ENCODE data around the gene TMEM179.

The TMEM179 gene

DNA sequence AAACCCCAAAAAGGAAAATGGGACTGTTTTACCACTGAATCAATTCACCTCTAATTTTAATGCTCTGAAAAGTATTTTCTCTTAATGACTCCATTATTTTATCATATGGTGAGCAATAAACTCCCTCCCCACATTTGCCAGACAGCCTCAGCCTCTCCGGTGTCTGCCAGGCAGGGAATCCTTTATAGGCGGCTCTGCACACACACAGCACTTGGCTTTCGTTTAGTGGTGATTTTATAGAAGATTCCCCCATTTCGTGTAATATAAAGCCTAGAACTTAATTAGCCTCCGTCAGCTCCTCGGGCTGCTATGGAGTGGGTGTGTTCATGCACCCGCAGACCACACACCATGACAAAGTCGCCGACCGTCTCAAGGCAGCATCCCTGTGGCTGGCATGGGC is 35.1 kb downstream of the TMEM179 start:
- no peak for DNase-seq (ENCODE audit: low spot score)

DNA sequence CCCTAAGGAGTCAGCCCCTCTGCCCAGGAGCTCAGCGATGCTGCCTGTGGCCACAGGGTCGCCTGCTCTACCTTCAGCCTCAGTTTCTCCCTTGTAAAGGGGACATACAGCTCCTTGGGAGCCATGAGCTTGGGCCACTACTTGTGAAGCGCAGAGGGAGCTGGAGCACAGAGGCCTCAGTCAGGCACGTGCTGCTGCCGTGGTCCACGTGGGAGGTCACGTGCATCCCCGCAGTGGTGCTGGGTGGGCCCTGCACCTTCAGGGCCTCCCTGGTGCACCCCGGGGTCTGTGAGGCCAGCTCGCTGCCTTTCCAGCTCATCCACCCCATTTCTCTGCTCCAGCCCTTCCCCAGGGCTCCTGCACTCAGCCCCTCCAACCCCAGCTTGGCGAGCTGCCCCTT is 36.0 kb downstream of the TMEM179 start:
- no peak for DNase-seq (ENCODE audit: low spot score)

DNA sequence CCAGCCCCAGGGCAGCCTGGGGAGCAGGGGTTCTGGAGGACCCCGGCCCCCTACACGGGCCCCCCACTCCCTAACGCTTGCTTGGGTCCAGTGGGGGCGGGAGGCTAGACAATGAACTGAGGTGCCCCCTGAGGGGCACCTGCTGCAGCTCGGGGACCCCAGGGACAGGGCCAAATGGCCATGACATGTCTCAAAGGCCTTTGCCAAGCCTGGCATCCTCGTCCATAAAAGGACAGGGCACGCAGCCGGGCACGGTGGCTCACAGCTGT is 36.7 kb downstream of the TMEM179 start:
- no peak for DNase-seq (ENCODE audit: low spot score)

DNA sequence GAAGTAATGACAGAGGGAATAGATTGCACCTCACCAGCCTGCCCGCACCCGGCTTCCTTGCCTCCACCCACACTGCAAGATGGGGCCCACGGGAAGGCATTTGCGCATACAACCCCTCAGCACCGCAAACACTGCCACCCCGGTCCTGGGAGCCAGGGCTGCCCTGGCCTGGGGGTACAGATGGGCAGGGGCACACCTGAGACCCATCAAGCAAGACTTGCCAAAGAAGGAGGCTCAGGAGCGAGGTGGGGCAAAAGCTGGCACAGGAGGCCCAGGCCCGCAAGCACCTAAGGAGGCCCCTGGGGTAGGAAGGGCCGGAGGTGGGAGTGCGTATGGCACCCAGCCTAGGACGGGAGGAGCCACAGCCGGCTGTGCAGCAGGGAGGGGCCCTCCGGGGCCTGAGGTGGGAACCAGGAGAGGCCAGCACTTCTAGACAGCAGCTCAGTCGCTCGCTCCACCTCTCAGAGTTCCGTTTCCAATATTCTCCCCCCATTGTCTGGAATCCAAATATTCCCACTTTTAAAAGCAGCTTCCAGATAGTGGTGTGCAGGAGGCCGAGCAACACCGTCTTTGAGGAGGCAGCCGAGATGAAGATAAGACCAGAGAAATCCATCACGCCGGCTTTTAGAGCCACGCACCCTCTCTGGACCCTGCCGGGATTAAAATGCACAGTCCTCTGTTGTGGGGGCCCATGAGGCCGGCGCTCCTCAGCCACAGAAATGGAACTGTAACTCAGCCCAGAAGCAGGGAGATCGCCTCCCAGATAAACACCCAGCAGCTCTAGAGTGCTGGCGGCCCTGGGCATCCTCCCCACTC is 37.2 kb downstream of the TMEM179 start:
- DNase-seq (ENCODE audit: low spot score), result no peak

DNA sequence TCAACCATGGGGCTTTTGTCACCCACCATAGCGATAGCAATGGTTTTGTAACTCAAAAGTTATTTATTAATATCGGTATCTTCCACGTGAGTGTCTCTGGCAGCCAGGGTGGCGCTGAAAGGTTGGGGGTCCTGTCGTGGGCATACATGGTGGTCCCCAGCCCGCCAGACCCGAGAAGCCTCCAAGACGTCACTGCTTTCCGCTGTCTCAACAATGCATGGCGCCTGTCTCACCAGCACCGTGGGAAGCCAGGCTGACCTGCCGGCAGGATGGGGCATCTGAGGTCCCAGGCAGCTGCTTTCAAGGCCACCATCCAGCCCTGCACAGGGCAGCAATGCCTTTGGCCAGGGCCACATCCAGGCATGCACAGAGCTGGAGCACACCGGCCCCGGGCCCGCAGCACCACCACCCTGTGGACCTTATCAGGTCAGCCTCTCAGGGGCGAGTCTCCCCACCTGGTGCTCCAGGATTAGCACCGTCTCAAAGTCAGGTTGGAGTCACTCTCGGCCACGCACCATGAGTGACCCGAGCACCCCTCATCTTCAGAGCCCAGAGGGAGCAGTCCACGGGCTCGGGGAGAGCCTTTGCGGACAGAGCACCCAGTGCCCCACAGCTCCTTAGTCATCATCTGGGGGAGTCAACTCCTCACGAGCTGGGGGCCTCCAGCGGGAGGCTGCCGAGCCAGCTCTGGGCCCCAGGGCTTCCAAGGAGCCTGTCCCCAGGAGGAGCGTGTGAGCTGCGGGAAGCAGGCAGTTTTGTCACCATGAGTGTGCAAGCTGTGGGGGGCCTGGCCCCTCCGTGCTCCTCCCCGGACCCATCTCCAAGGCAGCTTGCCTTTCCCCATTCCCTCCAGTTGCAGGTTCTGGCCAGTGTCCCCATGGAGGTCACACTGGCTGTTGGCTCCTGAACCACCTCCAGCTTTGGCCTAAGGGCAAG is 39.6 kb downstream of the TMEM179 start:
- no peak for DNase-seq (ENCODE audit: low spot score)

DNA sequence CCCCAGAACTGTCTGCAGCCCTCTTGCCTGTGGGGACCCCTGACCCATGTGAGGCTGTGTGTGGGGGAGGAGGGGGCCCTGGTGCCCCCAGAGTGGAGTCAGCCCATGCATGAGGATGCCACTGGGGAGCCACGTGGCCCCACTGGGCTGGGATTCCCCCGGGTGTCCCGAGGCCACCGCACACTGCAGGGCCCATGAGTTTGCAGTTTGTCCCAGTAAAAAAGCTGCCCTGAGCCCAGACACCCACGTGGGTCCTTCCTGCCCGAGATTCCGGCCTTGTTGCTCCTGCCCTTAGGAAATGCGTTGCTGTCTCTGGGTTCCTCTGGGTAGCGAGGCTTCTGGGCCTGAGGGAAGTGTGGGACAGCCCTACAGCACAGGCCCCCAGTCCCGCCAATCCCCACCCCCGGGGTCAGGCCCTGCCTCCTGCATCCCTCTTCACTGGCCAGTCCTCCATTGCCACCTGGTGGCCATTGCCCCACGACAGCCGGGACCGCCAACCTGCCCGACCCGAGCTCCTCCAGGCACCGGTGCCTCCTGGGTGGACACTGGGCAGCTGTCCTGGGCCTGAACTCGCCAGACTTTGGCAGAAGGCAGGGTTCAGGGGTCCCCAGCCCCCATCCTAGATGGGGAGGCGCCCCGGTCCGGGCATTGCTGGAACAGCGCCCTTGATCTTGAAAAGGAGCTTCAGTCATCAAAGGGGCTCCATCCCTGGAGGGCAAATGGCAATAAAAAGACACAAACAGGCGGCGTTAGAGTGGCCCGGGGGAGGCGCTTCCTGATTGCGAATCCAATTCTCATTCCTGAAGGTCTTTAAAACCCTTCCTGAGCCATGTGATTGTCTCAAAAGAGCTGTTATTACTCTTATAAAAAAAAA is 40.6 kb downstream of the TMEM179 start:
- DNase-seq (ENCODE audit: low spot score), result peak; percentile 57

DNA sequence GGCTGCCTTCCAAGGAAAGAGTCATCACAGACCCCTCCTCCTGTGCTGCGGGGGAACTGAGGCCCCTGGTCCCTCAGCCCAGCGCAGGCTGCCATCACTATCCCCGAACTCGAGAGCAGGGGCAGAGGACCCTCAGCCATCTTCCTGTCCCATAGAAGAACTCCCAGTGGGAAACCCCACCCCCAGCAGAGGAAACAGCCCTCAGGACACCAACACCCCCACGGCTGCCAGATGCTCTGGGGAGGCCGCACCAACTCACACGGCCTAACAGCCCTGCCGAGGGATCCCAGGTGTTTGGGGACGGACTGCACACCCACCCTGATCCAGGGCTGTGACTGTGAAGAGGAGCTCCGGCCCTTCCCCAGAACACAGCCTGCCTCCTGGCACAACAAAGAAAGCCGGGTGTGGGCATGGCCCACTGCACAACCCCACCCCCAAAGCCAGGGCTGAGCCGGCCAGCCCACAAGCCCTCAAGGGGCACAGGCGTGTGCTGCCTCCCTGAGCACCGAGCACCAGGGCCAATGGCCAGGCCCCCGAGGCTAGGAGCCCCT is 41.3 kb downstream of the TMEM179 start:
- no peak for DNase-seq (ENCODE audit: low spot score)

DNA sequence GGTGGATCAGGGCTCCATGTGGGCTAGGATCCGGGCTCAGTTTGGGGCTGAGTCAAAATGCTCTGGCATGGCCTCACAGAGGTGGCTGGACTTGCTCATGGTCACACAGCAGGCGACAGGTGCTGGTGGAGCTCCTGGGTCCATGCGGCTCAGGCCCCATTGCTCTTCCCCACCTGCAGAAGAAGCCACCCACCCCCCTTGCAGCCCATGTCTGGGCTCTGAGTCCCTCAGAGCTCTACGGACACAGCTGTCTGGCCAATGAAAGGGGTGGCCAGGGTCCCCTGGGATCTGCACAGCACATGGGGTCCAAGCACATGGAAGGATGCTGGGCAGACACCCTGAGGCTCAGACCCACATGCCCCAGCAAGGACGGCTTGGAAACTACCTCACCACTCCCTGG is 42.0 kb downstream of the TMEM179 start:
- no peak for DNase-seq (ENCODE audit: low spot score)

DNA sequence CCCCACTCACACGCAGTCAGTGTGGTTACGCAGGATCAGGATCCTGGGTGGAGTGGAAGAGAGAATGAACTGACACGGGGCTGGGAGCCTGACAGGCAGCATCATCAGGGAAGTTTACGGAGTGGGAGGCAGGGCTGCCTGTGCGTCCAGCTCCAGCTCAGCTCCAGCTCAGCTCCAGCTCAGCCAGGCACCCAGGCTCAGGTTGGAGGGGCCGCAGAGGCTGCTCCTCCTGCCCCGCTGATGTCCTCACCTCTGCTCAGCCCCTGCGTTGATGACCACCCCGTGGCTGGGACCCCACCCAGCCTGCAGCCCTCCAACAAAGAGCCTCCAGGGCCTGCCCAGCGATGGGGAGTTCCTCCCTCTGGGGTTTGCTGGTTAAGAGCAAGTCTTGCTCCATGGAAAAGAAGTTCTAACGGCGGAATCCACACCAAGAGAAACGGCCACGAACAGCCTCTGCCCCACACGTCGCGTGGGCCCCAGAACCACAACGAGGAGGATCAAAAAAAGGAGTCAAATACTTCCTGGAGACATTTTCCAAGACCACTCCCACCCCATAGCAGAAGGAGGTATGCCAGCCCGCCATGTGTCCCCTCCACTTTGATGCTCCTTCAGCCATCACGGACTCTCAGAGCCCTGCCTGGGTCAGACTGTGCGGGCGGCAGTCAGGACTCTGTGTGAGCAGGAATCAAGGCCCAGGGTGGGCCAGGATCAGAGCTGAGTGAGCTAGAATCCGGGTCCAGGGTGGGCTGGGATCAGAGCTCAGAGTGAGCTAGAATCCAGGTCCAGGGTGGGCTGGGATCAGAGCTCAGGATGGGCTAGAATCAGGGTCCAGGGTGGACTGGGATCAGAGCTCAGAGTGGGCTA is 42.7 kb downstream of the TMEM179 start:
- DNase-seq (ENCODE audit: low spot score), result no peak

DNA sequence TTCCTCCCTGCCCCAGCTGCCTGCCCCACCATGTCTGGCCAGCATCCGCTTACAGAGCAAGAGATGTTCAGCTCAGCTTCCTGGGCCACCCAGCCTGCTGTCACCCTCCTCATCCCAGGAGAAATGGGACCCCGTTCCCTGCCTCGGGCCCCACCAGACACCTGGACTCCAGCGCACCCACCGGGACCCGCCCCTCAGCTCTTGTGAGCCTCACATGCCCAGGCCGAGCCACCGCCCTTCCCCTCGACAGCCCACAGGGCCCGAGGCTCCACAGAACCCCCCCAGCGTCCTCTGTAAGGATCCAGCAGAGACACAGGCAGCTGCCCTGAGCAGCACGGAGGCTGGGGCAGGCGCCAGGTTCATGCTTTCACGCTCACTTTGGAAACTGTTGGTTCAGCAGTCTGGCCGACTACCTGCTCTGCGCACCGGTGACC is 43.4 kb downstream of the TMEM179 start:
- no peak for DNase-seq (ENCODE audit: low spot score)

DNA sequence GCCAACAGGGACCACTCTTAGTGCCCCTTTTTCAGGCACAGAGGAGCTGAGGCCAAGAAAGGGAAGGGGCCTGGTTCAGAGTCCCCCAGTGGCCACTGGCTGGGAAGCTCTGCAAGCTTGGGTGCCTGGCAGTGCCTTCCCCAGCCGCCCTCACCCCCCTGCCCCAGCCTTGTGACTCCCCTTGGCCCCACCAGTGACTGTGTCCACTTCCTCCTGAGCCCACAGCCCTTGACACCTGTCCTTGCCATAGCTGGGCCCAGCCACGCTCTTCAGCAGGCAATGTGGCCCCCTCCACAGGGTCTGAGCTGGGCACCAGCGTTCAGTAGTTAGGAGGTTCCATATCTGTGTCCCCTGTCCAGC is 44.0 kb downstream of the TMEM179 start:
- DNase-seq (ENCODE audit: low spot score), result no peak

DNA sequence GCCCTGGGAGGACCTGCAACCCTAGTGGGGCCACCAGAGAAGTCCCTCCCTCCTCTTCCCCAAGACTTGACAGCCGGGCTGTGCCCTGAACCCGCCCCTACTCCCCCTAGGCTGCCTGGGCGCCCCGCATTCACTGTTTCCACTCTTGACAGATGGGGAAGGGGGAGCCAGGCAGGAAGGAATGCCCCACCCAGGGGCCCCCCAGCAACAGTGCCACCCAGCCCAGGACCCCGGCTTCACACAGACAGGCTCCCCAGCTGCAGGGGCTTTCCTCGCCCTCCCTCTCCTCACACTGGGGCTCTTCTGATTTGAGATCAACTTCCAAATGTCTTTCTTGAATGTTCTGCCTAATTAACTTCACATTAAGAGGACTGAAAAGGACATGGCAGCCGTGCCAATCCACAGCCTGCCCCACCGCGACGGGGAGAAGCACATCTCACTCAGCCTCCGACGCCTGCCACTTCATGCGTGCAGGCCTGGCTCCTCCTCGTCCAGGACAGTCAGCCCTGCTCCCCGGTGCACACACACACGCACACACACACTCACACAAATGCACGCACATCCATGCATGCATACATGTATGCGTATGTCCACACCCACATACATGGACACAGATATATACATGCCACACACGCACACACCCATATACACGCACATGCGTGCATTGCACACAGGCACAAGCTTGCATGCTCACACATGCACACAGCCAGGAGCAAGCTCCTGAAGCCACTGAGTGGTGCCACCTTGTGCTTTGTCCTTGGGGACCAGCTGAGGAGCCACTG is 44.6 kb downstream of the TMEM179 start:
- no peak for DNase-seq (ENCODE audit: low spot score)

DNA sequence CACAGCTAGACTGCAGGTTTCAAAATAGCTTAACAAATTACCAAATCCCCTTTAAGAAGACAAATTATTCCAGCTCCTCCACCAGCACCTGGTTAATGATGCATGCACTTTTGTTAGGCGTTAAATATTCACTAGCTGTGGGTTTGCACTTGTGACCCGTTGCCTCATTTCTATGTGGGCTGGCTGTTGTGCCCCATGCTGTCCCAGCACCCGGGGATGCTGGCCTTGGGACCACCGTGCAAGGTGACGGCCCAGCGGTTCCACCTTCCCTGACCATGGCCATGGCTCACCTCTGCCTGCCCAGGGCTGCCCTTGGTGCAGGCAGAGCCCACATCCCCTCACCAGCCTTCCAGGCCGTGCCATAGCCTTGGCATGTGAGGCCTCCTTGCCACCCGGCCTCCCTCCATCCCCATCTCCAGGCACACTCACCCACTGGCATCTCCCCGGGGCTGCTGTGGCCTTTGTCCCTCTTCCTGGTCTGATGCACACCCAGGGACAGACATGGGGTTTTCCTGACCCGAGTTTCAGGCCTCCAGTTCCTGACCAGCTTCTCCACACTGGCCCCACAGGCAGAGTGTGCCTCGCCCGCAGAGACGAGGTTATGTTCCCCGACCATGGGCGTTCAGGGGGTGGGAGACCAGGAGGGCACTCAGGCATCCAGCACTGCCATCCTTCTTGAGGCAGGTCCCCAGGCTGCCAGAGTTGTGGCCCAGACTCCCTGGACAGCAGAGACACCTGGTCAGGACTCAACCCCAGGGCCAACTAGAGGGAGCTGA is 45.4 kb downstream of the TMEM179 start:
- no peak for DNase-seq (ENCODE audit: low spot score)

DNA sequence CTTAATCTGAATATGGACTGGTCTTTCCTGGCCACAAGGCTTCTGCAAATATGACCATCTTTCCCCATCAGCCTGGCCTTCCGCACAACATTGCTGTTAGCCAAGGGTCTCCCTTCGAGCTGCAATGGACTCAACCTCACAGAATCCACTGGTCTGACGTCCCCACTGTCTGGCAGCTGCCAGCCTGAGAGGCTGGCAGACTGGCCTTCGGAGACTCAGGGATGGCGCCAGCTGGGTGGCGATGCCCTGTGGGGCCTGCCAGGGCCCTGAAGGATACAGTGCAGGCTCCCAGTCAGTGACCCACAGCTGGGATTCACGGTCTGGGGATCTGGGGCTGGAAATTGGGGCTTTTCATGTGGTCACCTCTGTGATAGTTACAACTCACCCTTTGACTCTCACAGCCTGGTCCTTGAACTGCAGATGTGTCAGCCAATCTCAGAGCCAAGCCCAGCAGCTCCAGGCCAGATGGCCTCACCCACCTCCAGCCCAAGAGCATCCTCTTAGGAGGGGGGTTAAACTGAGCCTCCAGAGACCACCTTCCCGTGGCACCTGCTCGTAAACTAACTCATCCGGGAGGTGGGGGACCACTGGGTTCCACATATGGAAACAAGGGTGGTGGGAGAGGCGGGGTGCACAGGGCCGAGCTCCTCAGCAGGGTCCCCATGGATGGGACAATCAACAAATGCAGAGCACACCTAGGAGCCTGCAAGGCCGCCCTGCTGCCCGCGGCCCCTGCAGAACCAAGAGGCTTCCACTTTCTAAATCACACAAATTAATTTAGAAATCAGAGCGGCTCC is 46.1 kb downstream of the TMEM179 start:
- no peak for DNase-seq (ENCODE audit: low spot score)

DNA sequence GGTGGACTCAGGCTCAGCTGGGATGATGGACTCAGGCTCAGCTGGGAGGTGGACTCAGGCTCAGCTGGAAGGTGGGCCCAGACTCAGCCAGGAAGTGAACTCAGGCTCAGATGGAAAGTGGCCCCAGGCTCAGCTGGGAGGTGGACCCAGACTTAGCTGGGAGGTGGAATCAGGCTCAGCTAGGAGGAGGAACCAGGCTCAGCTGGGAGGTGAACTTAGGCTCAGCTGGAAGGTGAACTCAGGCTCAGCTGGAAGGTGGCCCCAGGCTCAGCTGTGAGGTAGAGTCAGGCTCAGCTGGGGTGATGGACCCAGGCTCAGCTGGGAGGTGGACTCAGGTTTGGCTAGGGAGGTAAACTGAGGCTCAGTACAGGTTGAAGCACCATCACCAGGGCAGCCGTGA is 46.8 kb downstream of the TMEM179 start:
- no peak for DNase-seq (ENCODE audit: low spot score)

DNA sequence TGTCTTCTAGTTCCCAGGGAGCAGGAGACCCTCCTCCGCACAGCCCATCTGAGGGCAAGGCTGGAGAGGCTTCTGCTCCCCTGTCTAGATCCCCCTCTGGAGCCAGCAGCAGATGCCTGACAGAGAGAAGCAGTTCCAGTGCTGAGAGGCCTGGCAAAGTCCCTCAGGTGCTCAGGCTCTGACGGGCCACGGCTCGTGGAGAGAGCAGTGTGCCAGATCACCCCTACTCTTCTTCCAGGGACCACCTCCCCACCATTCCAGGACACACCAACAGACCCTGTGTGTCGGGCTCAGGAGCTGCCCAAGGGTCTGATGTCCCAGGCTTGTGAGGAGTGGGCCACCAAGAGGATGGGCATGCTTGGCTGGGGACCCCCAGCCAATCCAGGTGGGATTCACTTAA is 47.5 kb downstream of the TMEM179 start:
- DNase-seq (ENCODE audit: low spot score), result no peak

DNA sequence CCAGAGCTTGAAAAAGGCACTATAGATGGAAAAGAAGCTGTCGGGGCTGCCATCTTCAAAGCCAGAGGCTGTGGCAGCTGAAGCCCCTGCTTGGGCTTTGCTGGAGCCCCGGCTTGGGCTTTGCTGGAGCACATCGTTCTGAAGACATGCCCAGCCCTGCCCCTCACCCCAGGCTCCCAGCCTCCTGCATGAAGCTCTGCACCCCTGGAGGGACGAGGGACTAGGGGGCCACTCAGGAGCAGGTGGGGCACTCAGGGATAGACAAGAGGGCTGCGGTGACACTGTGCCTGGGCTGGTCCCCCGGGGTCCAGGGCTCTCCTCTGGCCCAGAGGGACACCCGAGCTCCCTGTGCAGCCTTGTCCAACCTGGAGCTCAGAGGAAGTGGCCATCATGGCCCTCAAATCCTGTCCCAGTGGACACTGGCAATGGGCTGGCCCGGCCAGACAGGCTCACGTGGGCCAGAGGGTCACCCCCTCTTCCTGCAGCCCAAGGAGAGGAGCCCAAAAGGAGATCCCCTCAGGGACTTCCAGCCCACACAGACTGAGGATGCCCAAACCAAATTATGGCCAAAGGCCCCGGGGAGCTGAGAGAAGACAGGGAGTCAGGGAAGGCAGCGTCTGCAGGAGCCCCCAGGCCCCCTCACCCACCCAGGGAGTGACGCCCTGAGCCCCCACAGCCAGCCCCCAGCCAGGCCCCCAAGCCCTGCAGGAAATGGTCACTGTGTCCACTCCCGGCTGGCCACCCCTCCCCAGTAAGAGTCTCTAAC is 48.1 kb downstream of the TMEM179 start:
- no peak for DNase-seq (ENCODE audit: low spot score)

All from CD4-positive, alpha-beta T cell treated with Interleukin-2 at 100 ng/mL for 4 hours (primary cell).